ENCODE data around the gene SLC9A7. TPM values are rescaled to one million over a fixed set of nuclear protein-coding genes. Genes with fewer than 3 reads are reported as not detected.
A peak's percentile ranks its signal among the peaks of the same experiment; 100 is the strongest.

Gene SLC9A7
- total RNA-seq, 2 donors from 2014 or later: 19.2 to 23.0 TPM

- H3K9me3 Mint-ChIP-seq: no peaks in the 10 kb centered on the region
- no peak overlapping the region for H3K4me3 Mint-ChIP-seq
- peaks cover 8% of the 10 kb centered on the region for H3K4me1 Mint-ChIP-seq (ENCODE audit: low read depth)
- DNase-seq: no peak
- no peak overlapping the region for H3K27ac Mint-ChIP-seq
- H3K27me3 Mint-ChIP-seq (ENCODE audit: low read depth): peaks cover 19% of the 10 kb centered on the region
- no peaks in the 10 kb centered on the region for H3K36me3 Mint-ChIP-seq (ENCODE audit: insufficient read depth in 2 of 2)
- ATAC-seq (replicated peaks in 1 of 2): no peak
Observed at GRCh38 chrX:46597208-46597607, 161.7 kb downstream of the SLC9A7 start.

- peaks cover 8% of the 10 kb centered on the region for H3K4me1 Mint-ChIP-seq (ENCODE audit: low read depth)
- no peak overlapping the region for H3K4me3 Mint-ChIP-seq
- H3K27ac Mint-ChIP-seq: peak overlapping the region; percentile 42
- no peaks in the 10 kb centered on the region for H3K36me3 Mint-ChIP-seq (ENCODE audit: insufficient read depth in 2 of 2)
- H3K27me3 Mint-ChIP-seq (ENCODE audit: low read depth): peaks cover 18% of the 10 kb centered on the region
- H3K9me3 Mint-ChIP-seq: no peaks in the 10 kb centered on the region
- ATAC-seq (replicated peaks in 1 of 2): no peak
- no peak for DNase-seq
Observed at GRCh38 chrX:46595084-46595483, 163.8 kb downstream of the SLC9A7 start.

- no peak for ATAC-seq (replicated peaks in 1 of 2)
- Mint-ChIP-seq H3K27me3 (ENCODE audit: low read depth) (peaks cover 7% of the 10 kb centered on the region), H3K36me3 (ENCODE audit: insufficient read depth in 2 of 2) (no peaks in the 10 kb centered on the region), H3K27ac (no peak overlapping the region), H3K4me1 (ENCODE audit: low read depth) (peaks cover 35% of the 10 kb centered on the region), H3K9me3 (no peaks in the 10 kb centered on the region), H3K4me3 (peak overlapping the region in 1 of 2 donors; percentile 37)
- DNase-seq: no peak
Observed at GRCh38 chrX:46589977-46590723, 168.8 kb downstream of the SLC9A7 start.

- ATAC-seq (replicated peaks in 1 of 2): peak; percentile 42 to 59
- H3K4me3 Mint-ChIP-seq: peak overlapping the region; percentile 71 to 88
- H3K36me3 Mint-ChIP-seq (ENCODE audit: insufficient read depth in 2 of 2): no peaks in the 10 kb centered on the region
- H3K9me3 Mint-ChIP-seq: no peaks in the 10 kb centered on the region
- peak overlapping the region; percentile 85 for H3K27ac Mint-ChIP-seq
- peaks cover 6% of the 10 kb centered on the region for H3K27me3 Mint-ChIP-seq (ENCODE audit: low read depth)
- peak; percentile 48 for DNase-seq
- peaks cover 35% of the 10 kb centered on the region for H3K4me1 Mint-ChIP-seq (ENCODE audit: low read depth)
Observed at GRCh38 chrX:46588263-46588662, 170.7 kb downstream of the SLC9A7 start.

- ATAC-seq (replicated peaks in 1 of 2): peak; percentile 18 to 37
Observed at GRCh38 chrX:46587753-46588171, 171.2 kb downstream of the SLC9A7 start.

GRCh38 chrX:46587158-46587557, 171.8 kb downstream of the SLC9A7 start:
- Mint-ChIP-seq H3K4me3 (peak overlapping the region; percentile 71 to 88), H3K27ac (peak overlapping the region; percentile 41), H3K27me3 (ENCODE audit: low read depth) (peaks cover 6% of the 10 kb centered on the region), H3K9me3 (no peaks in the 10 kb centered on the region), H3K4me1 (ENCODE audit: low read depth) (peaks cover 35% of the 10 kb centered on the region), H3K36me3 (ENCODE audit: insufficient read depth in 2 of 2) (no peaks in the 10 kb centered on the region)
- DNase-seq: peak; percentile 15 to 35
- peak; percentile 82 to 88 for ATAC-seq (replicated peaks in 1 of 2)

More at GRCh38 chrX:46587753-46588171, 171.2 kb downstream of the SLC9A7 start:
- DNase-seq: no peak
- Mint-ChIP-seq H3K36me3 (ENCODE audit: insufficient read depth in 2 of 2) (no peaks in the 10 kb centered on the region), H3K27ac (peak overlapping the region; percentile 85), H3K4me3 (peak overlapping the region; percentile 71 to 88), H3K27me3 (ENCODE audit: low read depth) (peaks cover 6% of the 10 kb centered on the region), H3K9me3 (no peaks in the 10 kb centered on the region), H3K4me1 (ENCODE audit: low read depth) (peaks cover 35% of the 10 kb centered on the region)

GRCh38 chrX:46584736-46585135, 174.2 kb downstream of the SLC9A7 start:
- Mint-ChIP-seq H3K27me3 (ENCODE audit: low read depth) (peaks cover 6% of the 10 kb centered on the region), H3K9me3 (no peaks in the 10 kb centered on the region), H3K27ac (no peak overlapping the region), H3K4me3 (no peak overlapping the region), H3K36me3 (ENCODE audit: insufficient read depth in 2 of 2) (no peaks in the 10 kb centered on the region), H3K4me1 (ENCODE audit: low read depth) (peaks cover 32% of the 10 kb centered on the region)
- no peak for DNase-seq
- no peak for ATAC-seq (replicated peaks in 1 of 2)

- H3K4me1 Mint-ChIP-seq (ENCODE audit: low read depth): peaks cover 27% of the 10 kb centered on the region
- no peak for DNase-seq
- H3K4me3 Mint-ChIP-seq: peak overlapping the region in 1 of 2 donors; percentile 41
- H3K27ac Mint-ChIP-seq: peak overlapping the region; percentile 15
- no peaks in the 10 kb centered on the region for H3K9me3 Mint-ChIP-seq
- H3K27me3 Mint-ChIP-seq (ENCODE audit: low read depth): peaks cover 6% of the 10 kb centered on the region
- ATAC-seq (replicated peaks in 1 of 2): no peak
- H3K36me3 Mint-ChIP-seq (ENCODE audit: insufficient read depth in 2 of 2): peaks cover 0 to 5% of the 10 kb centered on the region in 2 donors
Observed at GRCh38 chrX:46582966-46583365, 176.0 kb downstream of the SLC9A7 start.

GRCh38 chrX:46582325-46582724, 176.6 kb downstream of the SLC9A7 start:
- peak overlapping the region; percentile 57 for H3K27ac Mint-ChIP-seq
- peaks cover 6% of the 10 kb centered on the region for H3K27me3 Mint-ChIP-seq (ENCODE audit: low read depth)
- DNase-seq (no peak), ATAC-seq (replicated peaks in 1 of 2) (no peak)
- H3K36me3 Mint-ChIP-seq (ENCODE audit: insufficient read depth in 2 of 2): peaks cover 0 to 5% of the 10 kb centered on the region in 2 donors
- peaks cover 25% of the 10 kb centered on the region for H3K4me1 Mint-ChIP-seq (ENCODE audit: low read depth)
- no peaks in the 10 kb centered on the region for H3K9me3 Mint-ChIP-seq
- H3K4me3 Mint-ChIP-seq: peak overlapping the region in 1 of 2 donors; percentile 41

GRCh38 chrX:46580613-46581012, 178.3 kb downstream of the SLC9A7 start:
- Mint-ChIP-seq H3K36me3 (ENCODE audit: insufficient read depth in 2 of 2) (peaks cover 0 to 5% of the 10 kb centered on the region in 2 donors), H3K9me3 (no peaks in the 10 kb centered on the region), H3K4me3 (no peak overlapping the region), H3K27me3 (ENCODE audit: low read depth) (peaks cover 14% of the 10 kb centered on the region), H3K4me1 (ENCODE audit: low read depth) (peaks cover 34% of the 10 kb centered on the region), H3K27ac (no peak overlapping the region)
- ATAC-seq (replicated peaks in 1 of 2) (no peak), DNase-seq (no peak)

- peak overlapping the region; percentile 69 for H3K27ac Mint-ChIP-seq
- peak overlapping the region in 1 of 2 donors; percentile 42 for H3K4me3 Mint-ChIP-seq
- ATAC-seq (replicated peaks in 1 of 2): no peak
- H3K4me1 Mint-ChIP-seq (ENCODE audit: low read depth): peaks cover 34% of the 10 kb centered on the region
- H3K9me3 Mint-ChIP-seq: no peaks in the 10 kb centered on the region
- peaks cover 14% of the 10 kb centered on the region for H3K27me3 Mint-ChIP-seq (ENCODE audit: low read depth)
- H3K36me3 Mint-ChIP-seq (ENCODE audit: insufficient read depth in 2 of 2): peaks cover 0 to 5% of the 10 kb centered on the region in 2 donors
- DNase-seq: no peak
Observed at GRCh38 chrX:46579250-46579649, 179.7 kb downstream of the SLC9A7 start.

- H3K4me1 Mint-ChIP-seq (ENCODE audit: low read depth): peaks cover 39% of the 10 kb centered on the region
- peak overlapping the region; percentile 73 for H3K27ac Mint-ChIP-seq
- ATAC-seq (replicated peaks in 1 of 2) (no peak), DNase-seq (no peak)
- no peaks in the 10 kb centered on the region for H3K9me3 Mint-ChIP-seq
- H3K4me3 Mint-ChIP-seq: peak overlapping the region; percentile 70 to 86
- H3K36me3 Mint-ChIP-seq (ENCODE audit: insufficient read depth in 2 of 2): peaks cover 0 to 5% of the 10 kb centered on the region in 2 donors
- H3K27me3 Mint-ChIP-seq (ENCODE audit: low read depth): peaks cover 8% of the 10 kb centered on the region
Observed at GRCh38 chrX:46577221-46578005, 181.5 kb downstream of the SLC9A7 start.

- Mint-ChIP-seq H3K4me3 (peak overlapping the region; percentile 86 to 88), H3K27ac (peak overlapping the region; percentile 14), H3K27me3 (ENCODE audit: low read depth) (peaks cover 8% of the 10 kb centered on the region), H3K9me3 (no peaks in the 10 kb centered on the region), H3K4me1 (ENCODE audit: low read depth) (peaks cover 49% of the 10 kb centered on the region), H3K36me3 (ENCODE audit: insufficient read depth in 2 of 2) (peaks cover 0 to 5% of the 10 kb centered on the region in 2 donors)
- DNase-seq: no peak
- no peak for ATAC-seq (replicated peaks in 1 of 2)
Observed at GRCh38 chrX:46576458-46576857, 182.5 kb downstream of the SLC9A7 start.
